ENCODE measurements around the gene RPS4Y1.
A peak's percentile ranks its signal among the peaks of the same experiment; 100 is the strongest.

RPS4Y1 gene

DNA sequence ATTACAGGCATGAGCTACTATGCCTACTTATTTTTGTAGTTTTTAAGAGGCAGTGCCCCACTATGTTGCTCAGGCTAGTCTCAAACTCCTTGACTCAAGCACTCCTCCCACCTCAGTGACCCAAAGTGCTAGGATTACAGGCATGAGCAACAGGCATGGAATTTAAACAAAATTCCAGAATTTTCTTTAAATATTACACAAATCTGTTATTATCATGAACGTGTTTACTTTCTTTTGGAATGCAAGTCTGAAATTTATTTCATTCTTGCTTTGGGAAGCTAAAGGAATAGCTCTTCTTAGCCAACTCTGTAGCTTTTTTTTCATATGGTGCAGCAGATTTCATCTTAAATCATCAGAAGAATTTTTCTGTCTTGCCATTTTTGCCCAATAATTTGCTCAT is 66.0 kb downstream of the RPS4Y1 start:
- no peak for DNase-seq (ENCODE audit: extremely low read depth, low read depth)
- H3K4me3 ChIP-seq (replicated peaks; ENCODE audit: low read depth, low read length) = no peak overlapping the region
- TF ChIP-seq, protein P1, sequence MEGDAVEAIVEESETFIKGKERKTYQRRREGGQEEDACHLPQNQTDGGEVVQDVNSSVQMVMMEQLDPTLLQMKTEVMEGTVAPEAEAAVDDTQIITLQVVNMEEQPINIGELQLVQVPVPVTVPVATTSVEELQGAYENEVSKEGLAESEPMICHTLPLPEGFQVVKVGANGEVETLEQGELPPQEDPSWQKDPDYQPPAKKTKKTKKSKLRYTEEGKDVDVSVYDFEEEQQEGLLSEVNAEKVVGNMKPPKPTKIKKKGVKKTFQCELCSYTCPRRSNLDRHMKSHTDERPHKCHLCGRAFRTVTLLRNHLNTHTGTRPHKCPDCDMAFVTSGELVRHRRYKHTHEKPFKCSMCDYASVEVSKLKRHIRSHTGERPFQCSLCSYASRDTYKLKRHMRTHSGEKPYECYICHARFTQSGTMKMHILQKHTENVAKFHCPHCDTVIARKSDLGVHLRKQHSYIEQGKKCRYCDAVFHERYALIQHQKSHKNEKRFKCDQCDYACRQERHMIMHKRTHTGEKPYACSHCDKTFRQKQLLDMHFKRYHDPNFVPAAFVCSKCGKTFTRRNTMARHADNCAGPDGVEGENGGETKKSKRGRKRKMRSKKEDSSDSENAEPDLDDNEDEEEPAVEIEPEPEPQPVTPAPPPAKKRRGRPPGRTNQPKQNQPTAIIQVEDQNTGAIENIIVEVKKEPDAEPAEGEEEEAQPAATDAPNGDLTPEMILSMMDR (IDR thresholded peaks at IDR 0.05; ENCODE audit: low read depth, low read length, missing control alignments) = no peak

DNA sequence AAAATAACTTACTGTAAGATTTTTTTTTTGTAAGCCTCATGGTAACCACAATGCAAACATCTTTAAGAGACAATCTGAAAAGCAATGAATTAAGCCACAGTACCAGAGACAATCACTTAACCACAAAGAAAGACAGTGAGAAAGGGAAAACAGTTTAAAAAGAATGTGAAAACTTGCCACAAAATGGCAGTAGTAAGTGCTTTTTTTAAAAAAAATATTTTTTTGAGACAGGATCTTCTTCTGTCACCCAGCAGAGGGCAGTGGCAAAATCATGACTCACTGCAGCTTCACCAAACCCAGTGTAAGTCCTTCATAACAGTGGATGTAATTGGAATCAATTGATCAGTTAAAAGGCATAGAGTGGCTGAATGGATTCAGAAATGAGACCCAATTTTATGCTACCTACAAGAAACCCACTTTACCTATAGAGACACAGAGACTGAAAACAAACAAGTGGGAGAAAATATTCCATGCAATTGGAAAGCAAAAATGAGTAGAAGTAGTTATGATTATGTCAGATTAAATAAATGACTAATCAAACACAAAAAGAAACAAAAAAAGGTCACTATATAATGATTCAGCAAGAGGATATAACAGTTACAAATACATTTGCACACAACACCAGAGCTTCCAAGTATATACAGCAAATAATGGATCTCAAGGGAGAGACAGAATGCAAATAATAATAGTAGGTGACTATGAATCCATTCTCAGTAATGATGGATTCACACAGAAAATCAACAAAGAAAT is 71.8 kb downstream of the RPS4Y1 start:
- TF ChIP-seq, protein P1 (IDR thresholded peaks at IDR 0.05; ENCODE audit: low read depth, low read length, missing control alignments) = peak; percentile 34
- no peak overlapping the region for H3K4me3 ChIP-seq (replicated peaks; ENCODE audit: low read depth, low read length)
- DNase-seq (ENCODE audit: extremely low read depth, low read depth) = no peak

Measured in HFF-Myc (cell line).